GM18517 (cell line): ENCODE results near the gene SIRT6.
A peak's percentile ranks its signal among the peaks of the same experiment; 100 is the strongest.
"Not testable (repeated sequence)": the region's sequence is repeated elsewhere in the genome, so short reads cannot be mapped to it uniquely, and the experiment has no call there.

ENCODE experiments used
- ATAC-seq: cut with Tn5 transposase; IDR thresholded peaks from one replicate; pipeline ENCODE4 v1.9.1; 2021; ENCODE audit warnings: mild to moderate bottlenecking, moderate library complexity; ENCODE audit not compliant: unreplicated experiment

Gene SIRT6

GRCh38 chr19:4182084-4182810 is at the start of gene SIRT6, which contains the start of gene ANKRD24:
TSS of gene SIRT6 (minus strand) at chr19:4182563. CDS start at chr19:4182539, 24 bp downstream.
TSS of gene ANKRD24 (plus strand) at chr19:4182689. CDS start at chr19:4186426, 3,737 bp downstream.
- peak; percentile 65 for ATAC-seq

DNA sequence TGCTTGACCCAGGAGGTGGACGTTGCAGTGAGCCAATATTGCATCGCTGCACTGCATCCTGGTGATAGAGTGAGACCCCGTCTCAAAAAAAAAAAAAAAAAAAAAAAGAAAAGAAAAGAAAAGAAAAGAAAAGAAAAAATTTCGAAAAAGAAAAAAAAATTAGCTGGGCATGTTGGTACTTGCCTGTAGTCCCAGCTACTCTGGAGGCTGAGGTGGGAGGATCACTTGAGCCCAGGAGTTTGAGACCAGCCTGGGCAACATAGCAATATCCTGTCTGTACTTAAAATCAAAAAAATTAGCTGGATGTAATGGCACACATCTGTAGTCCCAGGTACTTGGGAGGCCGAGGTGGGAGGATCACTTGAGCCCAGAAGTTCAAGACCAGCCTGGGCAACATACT is 49.8 kb upstream of the SIRT6 start:
- ATAC-seq, result not testable (repeated sequence)

- ATAC-seq, result not testable (repeated sequence)
These were observed 49.2 kb upstream of the SIRT6 start for GRCh38 chr19:4231521-4231920.

DNA sequence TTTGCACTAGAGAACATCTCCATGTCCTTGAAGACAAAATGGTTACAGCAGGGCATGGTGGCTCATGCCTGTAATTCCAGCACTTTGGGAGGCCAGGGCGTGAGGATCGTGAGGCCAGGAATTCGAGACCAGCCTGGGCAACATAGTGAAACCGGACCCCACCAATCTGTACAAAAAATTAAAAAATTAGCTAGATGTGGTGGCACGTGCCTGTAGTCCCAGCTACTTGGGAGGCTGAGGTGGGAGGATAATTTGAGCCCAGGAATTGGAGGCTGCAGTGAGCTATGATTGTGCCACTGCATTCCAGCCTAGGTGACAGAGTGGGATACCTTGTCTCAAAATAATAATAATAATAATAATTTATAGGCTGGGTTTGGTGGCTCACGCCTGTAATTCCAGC is 47.9 kb upstream of the SIRT6 start:
- ATAC-seq, result not testable (repeated sequence)

DNA sequence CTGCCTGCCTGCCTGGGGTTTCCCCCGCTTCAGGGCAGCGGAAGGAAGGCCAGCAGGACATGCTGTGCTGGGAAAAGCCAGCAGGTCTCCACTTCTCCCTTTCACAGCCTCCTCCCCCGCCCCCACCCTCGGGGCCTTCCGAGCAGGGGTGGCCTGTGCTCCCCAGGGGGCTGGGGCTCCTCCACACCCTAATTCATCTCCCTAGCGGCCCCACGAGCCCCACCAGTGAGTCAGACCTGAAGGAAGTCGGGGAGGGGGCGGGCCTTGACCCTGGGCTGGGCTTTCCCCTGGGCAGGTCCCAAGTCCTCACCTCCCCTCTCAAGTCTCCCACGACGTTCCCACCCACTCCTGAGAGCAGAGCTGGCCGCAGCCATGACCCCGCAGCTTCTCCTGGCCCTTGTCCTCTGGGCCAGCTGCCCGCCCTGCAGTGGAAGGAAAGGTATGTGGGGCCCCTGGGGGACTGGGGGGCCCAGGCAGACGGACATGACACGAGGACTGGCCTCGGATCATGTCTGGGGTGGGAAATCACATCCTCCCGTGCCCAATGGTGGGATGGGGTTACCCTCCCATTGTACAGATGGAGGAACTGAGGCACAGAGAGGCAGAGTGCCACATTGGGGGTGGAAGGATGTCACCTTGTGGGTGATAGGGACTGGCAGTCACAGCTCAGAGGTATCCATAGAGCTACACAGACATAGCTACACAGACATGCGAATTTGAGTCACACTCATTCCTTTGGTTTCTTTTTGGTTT is 47.0 kb upstream of the SIRT6 start, which contains the start of gene EBI3:
Gene EBI3, plus strand, starts transcription at position 345 of the 753 bp plus-strand sequence. Its CDS starts 28 bp downstream, at position 373.
- peak; percentile 60 for ATAC-seq

DNA sequence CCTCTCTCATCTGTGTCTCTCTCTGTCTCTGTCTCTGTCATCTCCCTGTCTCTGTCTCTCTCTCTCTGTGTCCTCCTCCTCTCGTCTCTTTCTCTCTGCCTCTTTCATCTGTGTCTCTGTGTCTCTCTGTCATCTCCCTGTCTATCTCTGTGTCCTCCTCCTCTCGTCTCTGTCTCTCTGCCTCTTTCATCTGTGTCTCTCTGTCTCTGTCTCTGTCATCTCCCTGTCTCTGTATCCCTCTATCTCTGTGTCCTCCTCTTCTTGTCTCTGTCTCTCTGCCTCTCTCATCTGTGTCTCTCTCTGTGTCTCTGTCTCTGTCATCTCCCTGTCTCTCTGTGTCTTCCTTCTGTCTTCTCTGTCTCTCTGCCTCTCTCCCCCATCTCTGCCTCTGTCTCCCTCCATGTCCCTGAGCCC is 46.4 kb upstream of the SIRT6 start:
- no peak for ATAC-seq

- ATAC-seq, result no peak
These were observed 45.4 kb upstream of the SIRT6 start for GRCh38 chr19:4227771-4228170.

GRCh38 chr19:4225885-4226284 is 43.5 kb upstream of the SIRT6 start:
- no peak for ATAC-seq

- no peak for ATAC-seq
These were observed 42.1 kb upstream of the SIRT6 start for GRCh38 chr19:4224470-4224869.

DNA sequence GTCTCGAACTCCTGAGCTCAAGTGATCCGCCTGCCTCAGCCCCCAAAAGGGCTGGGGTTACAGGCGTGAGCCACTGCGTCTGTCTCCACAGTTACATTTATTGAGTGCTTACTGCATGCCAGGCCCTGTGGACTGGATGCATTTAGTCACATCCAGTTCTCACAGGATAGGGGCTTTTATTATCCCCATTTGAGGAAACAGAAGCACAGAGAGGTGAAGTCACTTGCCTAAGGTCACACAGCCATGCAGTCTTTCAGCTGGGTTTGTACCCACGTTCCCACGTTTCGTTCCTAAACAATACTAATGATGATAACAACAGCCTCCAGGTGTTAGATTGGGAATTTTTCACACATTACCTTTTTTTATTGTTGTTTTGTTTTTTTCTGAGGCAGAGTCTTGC is 37.8 kb upstream of the SIRT6 start:
- ATAC-seq, result no peak

- not testable (repeated sequence) for ATAC-seq
These were observed 36.2 kb upstream of the SIRT6 start for GRCh38 chr19:4218523-4218922.

DNA sequence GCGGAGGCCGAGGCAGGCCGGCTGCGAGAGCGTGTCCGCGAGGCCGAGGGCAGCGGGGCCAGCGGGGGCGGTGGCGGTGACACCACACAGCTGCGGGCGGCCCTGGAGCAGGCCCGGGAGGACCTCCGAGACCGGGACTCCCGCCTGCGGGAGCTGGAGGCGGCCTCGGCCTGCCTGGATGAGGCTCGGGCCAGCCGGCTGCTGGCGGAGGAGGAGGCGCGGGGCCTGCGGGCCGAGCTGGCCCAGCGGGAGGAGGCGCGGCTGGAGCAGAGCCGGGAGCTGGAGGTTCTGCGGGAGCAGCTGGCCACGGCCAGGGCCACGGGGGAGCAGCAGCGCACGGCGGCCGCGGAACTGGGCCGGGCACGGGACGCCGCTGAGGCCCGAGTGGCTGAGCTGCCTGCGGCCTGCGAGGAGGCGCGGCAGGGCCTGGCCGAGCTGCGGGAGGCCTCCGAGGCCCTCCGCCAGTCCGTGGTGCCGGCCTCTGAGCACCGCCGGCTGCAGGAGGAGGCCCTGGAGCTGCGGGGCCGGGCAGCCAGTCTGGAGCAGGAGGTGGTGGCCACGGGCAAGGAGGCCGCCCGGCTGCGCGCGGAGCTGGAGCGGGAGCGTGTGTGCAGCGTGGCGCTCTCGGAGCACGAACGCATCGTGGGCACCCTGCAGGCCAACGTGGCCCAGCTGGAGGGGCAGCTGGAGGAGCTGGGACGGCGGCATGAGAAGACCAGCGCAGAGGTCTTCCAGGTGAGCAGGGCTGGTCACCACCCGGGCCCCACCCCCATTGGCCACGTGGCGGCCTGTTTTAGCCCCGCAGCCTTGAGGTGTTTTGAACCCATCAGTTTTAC is 35.3 kb upstream of the SIRT6 start:
- ATAC-seq, result no peak

DNA sequence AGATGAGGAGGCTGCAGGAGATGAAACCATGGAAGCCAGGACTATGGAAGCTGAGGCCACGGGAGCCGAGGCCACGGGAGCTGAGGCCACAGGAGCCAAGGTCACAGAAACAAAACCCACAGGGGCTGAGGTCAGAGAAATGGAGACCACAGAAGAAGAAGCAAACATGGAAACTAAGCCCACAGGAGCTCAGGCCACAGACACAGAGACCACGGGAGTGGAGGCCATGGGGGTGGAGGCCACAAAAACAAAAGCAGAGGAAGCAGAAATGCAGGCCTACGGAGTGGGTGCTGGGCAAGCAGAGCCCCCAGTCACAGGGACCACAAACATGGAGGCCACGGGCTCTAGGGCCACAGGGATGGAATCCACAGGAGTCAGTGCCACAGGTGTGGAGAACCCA is 34.5 kb upstream of the SIRT6 start:
- ATAC-seq, result no peak

- ATAC-seq, result no peak
These were observed 33.4 kb upstream of the SIRT6 start for GRCh38 chr19:4215807-4216206.

- ATAC-seq, result no peak
These were observed 30.8 kb upstream of the SIRT6 start for GRCh38 chr19:4213116-4213515.

DNA sequence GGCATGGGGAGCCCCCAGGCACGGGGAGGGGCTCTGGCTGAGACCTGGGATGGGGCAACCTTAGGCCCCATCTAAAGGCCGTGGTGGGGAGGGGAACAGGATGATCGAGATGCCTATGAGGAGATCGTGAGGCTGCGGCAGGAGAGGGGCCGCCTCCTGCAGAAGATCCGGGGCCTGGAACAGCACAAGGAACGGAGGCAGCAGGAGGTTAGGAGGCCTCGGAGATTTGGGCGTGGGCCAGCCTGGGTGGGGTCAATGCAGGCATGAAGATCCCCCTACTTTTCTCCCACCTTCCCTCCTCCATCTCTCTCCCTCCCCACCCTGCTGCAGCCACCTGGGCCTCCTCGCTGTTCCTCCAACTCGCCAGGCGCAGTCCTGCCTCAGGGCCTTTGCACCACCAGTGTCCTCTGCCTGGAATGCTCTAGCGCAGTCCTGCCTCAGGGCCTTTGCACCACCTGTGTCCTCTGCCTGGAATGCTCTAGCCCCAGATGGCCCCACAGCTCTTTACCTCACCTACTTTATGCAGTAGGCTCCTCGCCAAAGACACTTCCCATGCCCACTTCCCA is 27.9 kb upstream of the SIRT6 start:
- no peak for ATAC-seq

DNA sequence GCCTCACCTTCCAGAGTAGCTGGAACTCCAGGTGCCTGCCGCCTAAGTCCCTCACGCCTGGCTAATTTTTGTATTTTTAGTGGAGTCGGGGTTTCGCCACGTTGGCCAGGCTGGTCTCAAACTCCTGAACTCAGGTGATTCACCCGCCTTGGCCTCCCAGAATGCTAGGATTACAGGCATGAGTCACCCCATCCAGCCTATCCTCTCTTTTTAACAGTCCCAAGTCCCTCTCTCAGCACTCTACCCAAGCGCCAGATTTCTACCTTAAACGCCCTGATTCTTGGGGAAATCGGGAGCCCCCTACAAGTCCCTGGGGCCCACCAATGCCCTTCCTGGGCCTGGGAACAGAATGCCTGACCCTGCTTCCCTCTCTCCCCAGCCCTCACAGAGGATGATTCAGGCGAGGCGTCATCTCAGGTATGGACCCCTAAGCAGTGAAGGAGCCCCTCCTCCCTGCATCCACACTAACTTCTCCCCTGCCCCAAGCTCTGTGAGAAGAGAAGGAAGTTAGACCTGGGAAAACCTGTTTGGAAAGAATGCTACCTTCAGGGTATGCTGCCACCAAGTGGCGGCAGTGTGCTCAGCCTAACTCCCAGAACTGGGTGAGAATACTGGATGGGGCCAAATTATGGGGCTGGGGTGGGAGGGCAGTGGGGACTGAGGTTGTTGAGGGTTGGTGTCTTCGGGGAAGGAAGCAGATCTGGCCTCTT is 26.2 kb upstream of the SIRT6 start:
- no peak for ATAC-seq

- ATAC-seq, result no peak
These were observed 24.6 kb upstream of the SIRT6 start for GRCh38 chr19:4206818-4207484.

- no peak for ATAC-seq
These were observed 19.4 kb upstream of the SIRT6 start for GRCh38 chr19:4201798-4202197.
